ENCODE data around the gene SUN5. TPM values are rescaled to one million over a fixed set of nuclear protein-coding genes. Genes with fewer than 3 reads are reported as not detected.

The SUN5 gene
- total RNA-seq, 4 donors from 2014 or later, result not detected

- H3K27ac ChIP-seq, result no peak overlapping the region
- no peak for DNase-seq (ENCODE audit: low spot score in 2 of 2)
- TF ChIP-seq POLR2A (IDR thresholded peaks at IDR 0.05) (no peak), CTCF (IDR thresholded peaks at IDR 0.05) (no peak), EP300 (IDR thresholded peaks at IDR 0.05) (no peak), POLR2AphosphoS5 (IDR thresholded peaks at IDR 0.05) (no peak)
- H3K4me1 ChIP-seq, result no peaks in the 10 kb centered on the region
- H3K27me3 ChIP-seq, result peaks cover 5% of the 10 kb centered on the region
- H3K4me3 ChIP-seq, result no peak overlapping the region
- no peaks in the 10 kb centered on the region for H3K9me3 ChIP-seq
- H3K36me3 ChIP-seq, result no peaks in the 10 kb centered on the region
Measured at GRCh38 chr20:32995802-32996201, 8.4 kb downstream of the SUN5 start.

DNA sequence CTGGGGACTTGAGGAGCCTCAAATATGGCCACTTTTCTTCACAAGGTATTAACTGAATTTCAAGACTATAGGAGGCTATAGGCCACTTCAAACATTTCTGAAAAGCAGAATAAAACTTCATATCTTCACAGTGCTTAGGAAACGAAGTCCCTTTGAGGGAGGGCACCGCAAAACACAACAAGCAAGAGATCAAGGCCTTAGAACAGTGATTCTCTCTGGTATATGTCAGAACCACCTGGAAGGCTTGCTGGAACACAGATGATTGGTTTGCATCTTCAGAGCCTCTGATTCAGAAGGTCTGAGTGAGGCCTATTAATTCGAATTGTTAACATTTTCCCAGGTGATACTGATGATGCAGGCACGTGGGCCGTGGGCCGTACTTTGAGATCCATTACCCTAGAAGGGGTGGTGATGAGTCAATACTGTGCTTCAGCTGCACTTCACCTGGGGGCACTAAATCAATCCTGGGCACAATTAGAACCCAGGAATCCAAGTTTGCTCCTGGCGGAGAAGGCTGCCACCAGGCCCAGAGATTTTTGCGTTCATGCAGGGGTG, 10.7 kb downstream of the SUN5 start:
- 76% methylated on average over 8 of the region's 8 CpGs for WGBS

GRCh38 chr20:32991792-32992641, 12.2 kb downstream of the SUN5 start:
- Histone ChIP-seq H3K9me3 (no peaks in the 10 kb centered on the region), H3K4me1 (no peaks in the 10 kb centered on the region), H3K27ac (no peak overlapping the region), H3K27me3 (peaks cover 9% of the 10 kb centered on the region), H3K4me3 (no peak overlapping the region), H3K36me3 (no peaks in the 10 kb centered on the region)
- 86% methylated on average over 8 of the region's 8 CpGs for WGBS
- TF ChIP-seq CTCF (IDR thresholded peaks at IDR 0.05), result no peak
- TF ChIP-seq POLR2A (IDR thresholded peaks at IDR 0.05), result no peak
- no peak for TF ChIP-seq POLR2AphosphoS5 (IDR thresholded peaks at IDR 0.05)
- no peak for TF ChIP-seq EP300 (IDR thresholded peaks at IDR 0.05)
- no peak for DNase-seq (ENCODE audit: low spot score in 2 of 2)

More for the DNA sequence above, 10.7 kb downstream of the SUN5 start:
- no peak for DNase-seq (ENCODE audit: low spot score in 2 of 2)
- no peak for TF ChIP-seq POLR2A (IDR thresholded peaks at IDR 0.05)
- TF ChIP-seq CTCF (IDR thresholded peaks at IDR 0.05), result no peak
- no peak for TF ChIP-seq POLR2AphosphoS5 (IDR thresholded peaks at IDR 0.05)
- no peak for TF ChIP-seq EP300 (IDR thresholded peaks at IDR 0.05)
- Histone ChIP-seq H3K27me3 (peaks cover 8% of the 10 kb centered on the region), H3K9me3 (no peaks in the 10 kb centered on the region), H3K4me1 (no peaks in the 10 kb centered on the region), H3K27ac (no peak overlapping the region), H3K4me3 (no peak overlapping the region), H3K36me3 (no peaks in the 10 kb centered on the region)

DNA sequence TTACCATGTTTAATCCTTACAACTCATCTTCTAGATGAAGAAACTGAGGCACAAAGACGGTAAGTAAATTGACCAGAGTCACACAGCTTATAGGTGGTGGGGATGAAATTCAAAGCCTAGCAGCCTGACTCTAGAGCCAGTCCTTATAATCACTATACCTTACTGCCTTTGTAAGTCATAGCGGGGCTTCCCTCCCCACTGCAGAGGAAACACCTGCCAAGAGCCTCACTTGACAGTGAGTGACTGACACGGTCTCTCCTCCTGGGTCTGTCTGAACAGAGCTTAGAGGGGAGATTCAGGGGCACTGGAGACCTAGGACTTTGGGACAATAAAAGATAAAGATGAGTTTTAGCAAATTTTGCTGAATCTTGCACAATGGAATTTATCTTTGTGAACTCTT, 12.8 kb downstream of the SUN5 start:
- TF ChIP-seq CTCF (IDR thresholded peaks at IDR 0.05) (no peak), EP300 (IDR thresholded peaks at IDR 0.05) (no peak), POLR2A (IDR thresholded peaks at IDR 0.05) (no peak), POLR2AphosphoS5 (IDR thresholded peaks at IDR 0.05) (no peak)
- H3K27me3 ChIP-seq, result peaks cover 15% of the 10 kb centered on the region

DNA sequence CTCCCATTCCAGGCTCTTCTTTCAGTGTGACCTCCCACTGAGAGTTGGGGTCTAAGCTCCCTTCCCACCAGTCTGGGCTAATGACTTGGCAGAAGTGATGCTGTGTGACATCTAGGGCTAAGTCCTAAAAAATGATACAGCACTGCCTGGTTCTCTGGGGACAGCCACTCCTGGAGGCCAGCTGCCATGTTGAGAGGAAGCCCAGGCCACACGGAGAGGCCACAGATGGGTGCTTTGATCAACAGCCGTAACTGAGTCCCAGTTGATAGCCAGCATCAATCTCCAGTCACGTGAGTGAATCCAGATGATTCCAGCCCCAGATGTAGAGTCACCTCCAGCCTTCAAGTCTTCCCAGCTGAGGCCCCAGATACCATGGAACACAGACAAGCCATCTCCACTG, 13.8 kb downstream of the SUN5 start:
- DNase-seq (ENCODE audit: low spot score in 2 of 2), result no peak
- no peaks in the 10 kb centered on the region for H3K36me3 ChIP-seq
- no peak overlapping the region for H3K4me3 ChIP-seq
- no peaks in the 10 kb centered on the region for H3K4me1 ChIP-seq
- H3K9me3 ChIP-seq, result no peaks in the 10 kb centered on the region
- TF ChIP-seq POLR2A (IDR thresholded peaks at IDR 0.05) (no peak), EP300 (IDR thresholded peaks at IDR 0.05) (no peak), POLR2AphosphoS5 (IDR thresholded peaks at IDR 0.05) (no peak), CTCF (IDR thresholded peaks at IDR 0.05) (no peak)
- WGBS, result no CpG with 5 or more reads among the region's 3 CpGs
- no peak overlapping the region for H3K27ac ChIP-seq
- H3K27me3 ChIP-seq, result peaks cover 15% of the 10 kb centered on the region

More for the DNA sequence above, 12.8 kb downstream of the SUN5 start:
- no peaks in the 10 kb centered on the region for H3K4me1 ChIP-seq
- no peak for DNase-seq (ENCODE audit: low spot score in 2 of 2)
- H3K4me3 ChIP-seq, result no peak overlapping the region
- H3K9me3 ChIP-seq, result no peaks in the 10 kb centered on the region
- 62% methylated on average over 3 of the region's 3 CpGs for WGBS
- H3K36me3 ChIP-seq, result no peaks in the 10 kb centered on the region
- H3K27ac ChIP-seq, result no peak overlapping the region
